Measurements from ENCODE around the gene GPALPP1.
"Not testable (repeated sequence)": the region's sequence is repeated elsewhere in the genome, so short reads cannot be mapped to it uniquely, and the experiment has no call there.

Gene GPALPP1

DNA sequence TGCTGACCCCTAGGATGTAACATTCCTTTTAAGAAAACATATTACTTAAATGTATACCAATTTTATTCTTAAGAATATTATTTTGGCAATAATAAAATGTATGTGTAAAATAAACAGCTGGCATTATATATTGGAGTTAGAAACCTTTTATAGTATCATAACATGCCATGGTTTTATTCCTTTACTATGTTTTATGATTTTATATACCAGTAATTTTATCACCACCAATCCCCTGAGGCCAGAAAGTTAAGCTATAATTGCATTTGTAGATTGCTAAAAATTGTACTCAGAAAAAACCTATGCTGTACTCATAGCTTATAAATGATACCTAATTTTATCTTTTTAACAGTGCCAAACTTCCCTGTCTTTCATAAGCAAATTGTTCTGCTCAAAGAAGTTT lies 17.9 kb downstream of the GPALPP1 start:
- no peak for DNase-seq

DNA sequence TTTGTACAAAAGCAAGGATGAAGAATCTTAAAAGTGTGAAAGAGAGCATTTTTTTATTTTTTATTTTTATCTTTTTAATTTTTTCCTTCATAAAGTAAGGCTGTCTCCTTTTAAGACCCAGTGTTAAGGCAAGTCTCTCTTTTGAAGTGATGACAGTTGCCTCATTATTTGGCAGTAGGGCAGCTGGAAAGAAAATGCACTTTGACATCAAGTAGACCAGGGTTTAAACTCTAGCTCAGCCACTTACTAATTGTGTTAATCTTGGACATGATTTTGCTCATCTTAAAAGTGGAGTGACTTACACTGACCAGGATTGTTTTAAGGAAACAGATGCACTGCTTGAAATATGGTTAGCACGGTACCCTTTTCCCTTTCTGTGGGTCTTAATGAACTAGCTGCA lies 18.5 kb downstream of the GPALPP1 start:
- no peak for DNase-seq

DNA sequence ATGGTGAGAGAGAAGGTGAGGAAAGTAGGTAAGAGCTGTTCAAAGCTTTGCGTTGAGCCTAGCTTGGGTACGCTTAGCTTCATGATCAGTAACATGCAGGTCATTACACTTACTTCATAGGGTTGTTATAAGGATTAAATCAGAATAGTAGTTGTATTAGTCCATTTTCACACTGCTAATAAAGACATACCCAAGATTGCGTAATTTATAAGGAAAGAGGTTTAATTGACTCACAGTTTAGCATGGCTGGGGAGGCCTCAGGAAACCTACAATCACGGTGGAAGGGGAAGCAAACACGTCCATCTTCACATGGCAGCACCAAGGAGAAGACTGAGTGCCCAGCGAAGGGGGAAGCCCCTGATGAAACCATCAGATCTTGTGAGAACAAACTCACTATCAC lies 21.9 kb downstream of the GPALPP1 start:
- DNase-seq = no peak

DNA sequence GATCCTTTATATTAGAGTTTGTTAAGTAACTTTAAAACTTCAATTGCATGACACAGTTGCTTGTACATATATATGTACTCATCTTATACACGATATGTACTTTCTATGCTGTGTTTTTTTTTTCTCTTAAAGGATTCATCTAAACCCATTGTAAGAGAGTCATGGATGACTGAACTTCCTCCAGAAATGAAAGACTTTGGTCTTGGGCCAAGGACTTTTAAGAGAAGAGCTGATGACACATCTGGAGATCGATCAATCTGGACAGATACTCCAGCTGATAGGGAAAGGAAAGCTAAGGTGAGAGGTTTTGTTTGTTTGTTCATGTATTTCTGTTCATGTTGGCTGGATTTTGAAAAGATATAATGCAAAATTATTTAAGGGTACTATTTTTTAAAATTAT lies 26.0 kb downstream of the GPALPP1 start:
- no peak for DNase-seq

DNA sequence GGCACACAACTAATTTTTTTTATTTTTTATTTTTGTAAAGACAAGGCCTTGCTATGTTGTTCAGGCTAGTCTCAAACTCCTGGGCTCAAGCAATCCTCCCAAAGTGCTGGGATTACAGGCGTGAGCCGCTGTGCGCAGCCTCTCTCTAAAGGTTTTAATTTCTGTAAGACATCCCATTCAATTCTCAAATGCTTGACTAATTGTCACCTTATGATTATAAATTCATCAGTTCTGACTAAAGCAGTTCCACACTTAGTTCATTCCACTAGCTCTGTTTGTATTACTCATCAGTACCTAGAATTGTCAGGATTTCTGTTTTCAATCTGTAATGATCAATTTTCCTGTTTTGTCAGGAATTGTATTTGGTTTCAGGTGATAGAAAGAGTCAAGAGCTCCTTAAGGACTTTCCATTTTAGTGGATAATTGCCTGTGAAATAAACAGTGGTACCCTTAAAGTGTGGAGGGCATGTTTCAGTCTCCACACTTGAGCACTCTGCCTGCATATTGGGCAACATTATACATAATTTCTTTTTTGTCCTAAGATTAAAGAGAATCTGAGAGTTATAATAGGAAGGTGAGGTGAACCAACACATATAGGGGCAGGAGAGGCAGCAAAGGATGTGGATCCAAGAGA lies 27.6 kb downstream of the GPALPP1 start:
- DNase-seq = no peak

DNA sequence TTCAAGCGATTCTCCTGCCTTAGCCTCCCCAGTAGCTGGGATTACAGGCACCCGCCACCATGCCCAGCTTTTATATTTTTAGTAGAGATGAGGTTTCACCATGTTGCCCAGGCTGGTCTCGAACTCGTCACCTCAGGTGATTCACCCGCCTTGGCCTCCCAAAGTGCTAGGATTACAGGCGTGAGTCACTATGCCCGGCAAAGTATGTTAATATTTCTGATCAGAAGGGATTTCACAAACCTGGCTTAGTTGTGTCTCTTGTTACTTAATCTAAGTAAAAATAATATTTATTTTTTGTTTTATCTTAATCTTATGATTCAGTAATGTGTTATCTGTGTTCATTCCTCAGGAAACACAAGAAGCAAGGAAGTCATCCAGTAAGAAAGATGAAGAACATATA lies 30.6 kb downstream of the GPALPP1 start:
- DNase-seq = not testable (repeated sequence)

DNA sequence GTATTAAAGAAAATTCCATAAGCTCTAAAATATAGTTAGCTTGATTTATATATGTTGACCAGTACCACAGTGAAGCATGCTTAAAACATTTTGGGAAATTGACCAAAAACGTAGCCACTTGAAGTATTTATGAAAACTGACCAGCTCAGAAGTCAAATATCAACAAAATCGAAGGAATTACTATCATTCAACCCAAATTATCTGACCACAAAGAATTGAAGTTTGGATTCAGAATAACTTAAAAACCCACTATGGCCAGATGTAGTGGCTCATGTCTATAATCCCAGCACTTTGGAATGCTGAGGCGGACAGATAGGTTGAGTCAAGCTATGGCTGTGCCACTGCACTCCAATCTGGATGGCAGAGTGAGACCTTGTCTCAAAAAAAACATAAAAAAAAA lies 31.9 kb downstream of the GPALPP1 start:
- no peak for DNase-seq

DNA sequence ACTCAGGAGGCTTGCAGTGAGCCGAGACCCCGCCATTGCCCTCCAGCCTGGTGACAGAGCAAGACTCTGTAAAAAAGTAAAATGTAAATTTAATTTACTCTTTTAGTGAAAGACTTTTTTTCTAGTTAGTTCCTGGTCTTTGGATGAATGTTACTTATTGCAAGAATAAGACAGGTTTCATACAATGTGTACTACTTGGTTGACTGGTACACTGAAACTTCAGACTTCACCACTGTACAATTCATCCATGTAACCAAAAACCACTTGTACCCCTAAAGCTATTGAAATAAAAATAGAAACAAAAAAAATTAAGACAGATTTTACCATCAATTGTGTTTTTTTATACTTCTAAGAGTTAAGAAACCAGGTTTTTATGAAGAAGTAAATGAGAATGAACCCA lies 35.5 kb downstream of the GPALPP1 start:
- DNase-seq = no peak

DNA sequence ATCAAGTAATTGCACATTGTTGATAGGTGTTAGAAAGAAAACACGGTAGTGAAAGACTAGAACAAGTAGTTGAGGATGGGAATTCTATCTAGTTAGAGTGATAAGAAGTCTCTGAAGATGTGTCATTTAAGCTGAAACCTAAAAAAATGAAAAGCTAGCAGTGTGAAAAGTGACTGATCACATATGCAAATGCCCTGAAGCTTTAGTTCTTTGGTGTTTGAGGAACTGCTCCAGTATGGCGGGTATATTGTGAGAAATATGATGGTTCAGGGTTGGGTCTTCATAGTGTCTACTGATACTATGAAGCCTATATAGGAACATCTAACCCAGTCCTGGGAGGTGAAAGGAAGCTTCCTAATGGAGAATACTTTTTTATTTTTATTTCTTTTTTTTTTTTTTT lies 45.0 kb downstream of the GPALPP1 start:
- DNase-seq = no peak

DNA sequence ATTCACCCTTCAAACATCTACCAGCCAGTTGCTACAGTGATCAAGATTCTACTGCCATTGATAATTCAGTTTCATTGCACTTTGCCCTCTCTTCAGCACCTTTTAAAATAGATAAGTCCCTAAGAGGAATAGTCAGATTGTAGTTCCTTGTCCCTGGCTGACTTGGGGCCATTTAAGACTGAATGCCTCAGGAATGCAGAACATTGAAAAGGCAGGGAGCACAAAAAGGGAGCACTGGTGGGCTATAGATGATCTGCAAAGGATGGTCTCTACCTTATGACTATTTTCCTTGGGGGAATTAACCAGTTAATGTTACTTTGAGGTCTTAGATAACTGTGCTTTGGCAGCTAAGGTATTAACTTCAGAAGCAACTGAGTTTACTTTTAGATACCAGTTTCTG lies 46.9 kb downstream of the GPALPP1 start:
- DNase-seq = no peak

DNA sequence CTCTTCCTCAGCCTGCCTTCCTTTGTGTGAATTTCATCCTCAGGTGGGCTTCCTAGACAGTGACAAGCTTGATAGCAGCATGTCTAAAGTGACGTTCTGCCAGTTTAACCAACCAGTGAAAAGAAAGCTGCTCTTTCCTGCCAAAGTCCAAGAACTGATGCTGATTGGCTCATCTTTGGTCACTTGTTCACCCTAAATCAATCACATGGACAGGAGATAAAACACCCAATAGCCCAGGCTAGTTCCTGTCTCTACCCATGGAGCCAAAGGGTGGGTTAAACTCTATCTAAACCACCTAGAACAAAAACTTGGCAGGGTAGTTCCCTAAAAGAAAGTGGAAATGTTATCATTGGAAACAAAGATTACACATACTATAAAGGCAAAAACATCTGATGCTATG lies 50.8 kb downstream of the GPALPP1 start:
- DNase-seq = no peak

DNA sequence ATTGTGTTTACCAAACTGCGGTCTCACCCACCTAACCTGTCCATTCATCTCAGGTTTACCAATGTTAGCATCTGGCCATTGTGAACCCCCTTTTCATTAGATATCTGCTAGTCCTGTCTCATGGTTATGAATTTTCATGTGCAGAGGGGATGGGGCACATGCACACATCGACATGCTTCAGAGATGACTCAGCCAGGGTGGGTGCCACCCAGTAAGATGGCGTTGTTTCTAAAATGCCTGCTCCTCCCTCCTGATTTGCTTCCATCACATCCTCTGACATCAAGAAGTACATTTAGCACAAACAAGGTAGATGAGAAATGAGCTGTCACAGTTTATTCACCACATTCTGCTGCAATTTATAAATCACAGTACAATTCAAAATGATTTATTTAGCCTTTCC lies 51.3 kb downstream of the GPALPP1 start:
- DNase-seq = no peak

DNA sequence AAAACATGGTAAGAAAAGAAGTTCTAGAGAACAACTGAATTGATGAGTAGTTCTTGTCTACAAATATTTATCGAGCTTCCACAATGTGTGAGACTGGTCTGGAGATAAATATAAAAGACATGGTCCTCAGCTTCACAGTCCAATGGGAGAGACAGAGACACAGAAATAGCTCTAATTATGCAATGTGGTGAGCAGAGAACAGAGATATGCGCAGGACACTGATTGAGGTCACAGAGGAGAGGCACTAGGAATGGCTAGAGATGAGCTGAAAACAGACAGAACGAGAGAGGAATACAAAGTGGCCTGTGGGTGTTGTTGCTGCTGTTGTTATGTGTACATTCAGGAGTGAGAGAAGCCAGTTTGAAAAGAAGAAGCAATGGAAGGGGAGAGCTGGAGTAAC lies 53.2 kb downstream of the GPALPP1 start:
- no peak for DNase-seq

DNA sequence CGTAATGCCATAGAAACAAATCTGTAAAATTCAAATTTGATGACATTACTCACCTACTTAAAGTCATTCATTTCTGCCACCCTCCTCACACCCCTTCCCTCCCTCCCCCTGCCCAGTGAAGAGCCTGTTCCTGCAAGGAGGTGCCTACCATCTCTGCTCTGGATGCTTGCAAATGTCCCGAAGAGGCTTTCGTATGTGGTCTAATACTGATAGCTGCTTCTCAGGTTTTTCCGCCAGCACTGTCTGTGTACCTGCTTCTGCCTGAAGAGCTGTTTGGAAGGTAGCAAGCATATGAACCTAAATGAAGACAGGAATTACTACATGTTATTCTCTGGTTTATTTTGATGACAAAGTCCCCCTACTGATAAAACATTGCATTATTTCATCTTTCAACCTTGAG lies 57.1 kb downstream of the GPALPP1 start:
- no peak for DNase-seq

DNA sequence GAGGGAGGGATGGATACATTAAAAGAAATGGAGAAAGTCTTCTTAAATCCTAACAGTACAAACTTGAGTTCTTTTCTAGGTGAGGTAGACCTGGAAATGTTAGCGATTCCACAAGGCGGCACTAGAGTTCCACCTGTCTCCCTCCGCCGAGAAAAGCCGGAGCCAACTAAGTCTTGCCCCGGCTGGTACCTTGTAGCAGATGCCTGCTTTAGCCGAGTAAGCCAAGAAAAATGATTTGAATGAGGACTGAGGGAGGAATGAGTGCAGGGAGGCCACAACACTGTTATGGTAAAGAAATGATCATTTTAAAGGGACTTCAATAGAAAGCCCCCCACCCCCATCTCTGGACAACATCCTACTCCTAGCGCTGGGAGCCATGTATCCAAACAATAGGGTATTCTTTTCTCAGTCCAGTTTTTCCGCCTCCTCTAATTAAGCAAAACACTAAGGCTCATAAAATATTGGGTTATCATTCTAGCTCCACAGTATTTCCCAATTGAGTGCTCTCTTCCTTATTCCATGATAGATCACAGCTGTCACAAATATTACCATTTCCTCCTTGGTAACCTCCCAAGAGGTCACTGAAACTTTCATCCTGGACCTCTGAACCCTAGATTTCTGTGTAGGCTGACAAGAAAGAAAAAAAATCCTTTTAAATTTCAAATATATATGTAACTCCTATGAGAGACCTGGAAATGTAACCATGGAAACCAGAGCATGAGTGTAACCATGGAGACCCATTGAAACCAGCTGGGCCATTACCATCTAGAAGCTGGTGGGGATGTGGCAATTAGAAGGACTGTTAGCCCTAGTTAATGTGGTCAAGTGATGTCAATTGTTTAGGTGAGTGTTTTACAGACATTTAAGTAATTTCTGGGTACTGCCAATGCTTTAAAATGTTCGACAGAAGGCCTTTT lies 58.3 kb downstream of the GPALPP1 start:
- DNase-seq = peak; percentile 17

DNA sequence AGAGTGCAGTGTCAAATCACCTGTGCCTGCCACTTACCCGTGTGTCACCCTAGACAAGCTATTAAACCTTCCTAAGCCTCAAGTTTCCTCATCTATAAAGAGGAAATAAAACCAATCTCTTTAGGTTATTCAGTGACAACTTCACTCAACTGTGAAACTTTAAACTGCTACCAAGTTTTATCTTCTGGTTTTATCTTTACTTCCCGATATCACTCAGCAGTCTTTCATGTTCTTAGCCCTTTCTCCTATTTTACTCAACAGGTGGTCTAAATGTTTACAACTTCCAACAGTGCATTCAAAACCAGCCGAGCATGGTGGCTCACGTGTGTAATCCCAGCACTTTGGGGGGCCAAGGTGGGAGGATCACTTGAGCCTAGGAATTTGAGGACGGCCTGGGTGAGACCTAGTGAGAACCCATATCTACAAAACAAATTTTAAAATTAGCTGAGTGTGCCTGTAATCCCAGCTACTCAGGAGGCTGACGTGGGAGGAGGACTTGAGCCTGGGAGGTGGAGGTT lies 59.6 kb downstream of the GPALPP1 start:
- no peak for DNase-seq

DNA sequence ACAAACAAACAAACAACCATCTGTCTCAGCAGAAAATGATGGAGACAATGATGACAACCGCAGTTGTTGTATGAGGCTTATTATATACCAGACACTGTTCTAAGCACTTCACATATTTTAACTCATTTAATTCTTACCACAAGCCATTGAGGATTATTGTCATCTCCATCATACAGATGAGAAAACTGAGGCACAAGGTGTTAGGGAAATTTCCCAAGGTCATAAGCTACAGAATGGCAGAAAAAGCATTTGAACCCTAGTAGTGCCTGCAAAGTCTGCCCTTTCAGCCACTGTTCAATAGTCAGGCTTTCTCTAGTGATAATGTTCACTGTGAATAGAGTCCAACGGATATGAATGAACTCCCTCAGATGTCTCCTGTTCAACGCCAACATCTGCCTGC lies 60.1 kb downstream of the GPALPP1 start:
- no peak for DNase-seq

DNA sequence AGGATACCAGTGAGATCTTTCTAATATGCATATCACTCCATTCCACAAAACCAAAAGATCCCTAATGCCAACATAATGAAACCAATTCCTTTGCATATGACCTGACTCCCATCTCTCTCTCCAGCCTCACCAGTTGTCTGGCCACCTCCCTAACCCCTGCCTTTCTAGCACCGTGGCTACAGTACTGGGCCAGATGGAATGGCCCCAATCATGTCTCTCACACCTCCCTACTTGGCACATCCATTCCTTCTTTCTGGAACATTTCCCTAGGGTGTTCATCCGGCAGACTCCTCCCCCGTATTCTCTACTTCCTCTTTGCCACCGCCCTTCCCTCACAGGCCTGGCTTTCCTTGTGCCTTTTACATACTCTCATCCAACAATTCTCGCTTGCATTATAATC lies 62.0 kb downstream of the GPALPP1 start:
- no peak for DNase-seq

DNA sequence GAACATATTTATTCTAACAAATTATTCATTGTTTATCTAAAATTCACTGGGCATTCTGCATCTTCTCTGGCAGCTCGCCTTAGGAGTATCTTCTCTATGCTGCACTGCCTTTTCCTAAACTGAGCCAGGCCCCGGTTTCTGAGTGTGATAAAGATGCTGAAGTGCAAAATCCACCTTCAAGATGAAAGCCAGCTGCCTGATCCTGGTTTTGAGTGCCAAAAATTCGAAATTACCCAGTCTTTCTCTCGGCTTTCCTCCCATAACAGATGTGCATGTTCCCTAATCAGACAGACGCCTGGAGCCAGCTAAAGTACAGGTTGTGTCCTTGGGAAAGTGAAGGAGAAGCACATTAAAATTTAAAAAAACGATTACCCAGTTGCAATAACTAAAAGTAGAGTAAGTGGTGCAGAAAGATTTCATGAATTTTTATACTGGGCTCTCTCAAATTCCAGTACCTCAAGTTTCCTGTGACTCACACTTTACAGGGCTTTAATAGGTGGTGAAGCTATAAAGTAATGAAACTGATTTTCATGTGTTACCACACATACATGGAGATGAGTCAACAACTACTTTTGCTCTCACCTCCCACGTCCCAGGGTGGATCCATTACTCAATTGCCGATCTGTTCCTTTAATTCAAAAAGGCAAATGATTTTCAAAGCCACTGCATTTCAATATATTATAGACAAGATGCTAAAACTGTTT lies 66.0 kb downstream of the GPALPP1 start:
- DNase-seq = no peak

DNA sequence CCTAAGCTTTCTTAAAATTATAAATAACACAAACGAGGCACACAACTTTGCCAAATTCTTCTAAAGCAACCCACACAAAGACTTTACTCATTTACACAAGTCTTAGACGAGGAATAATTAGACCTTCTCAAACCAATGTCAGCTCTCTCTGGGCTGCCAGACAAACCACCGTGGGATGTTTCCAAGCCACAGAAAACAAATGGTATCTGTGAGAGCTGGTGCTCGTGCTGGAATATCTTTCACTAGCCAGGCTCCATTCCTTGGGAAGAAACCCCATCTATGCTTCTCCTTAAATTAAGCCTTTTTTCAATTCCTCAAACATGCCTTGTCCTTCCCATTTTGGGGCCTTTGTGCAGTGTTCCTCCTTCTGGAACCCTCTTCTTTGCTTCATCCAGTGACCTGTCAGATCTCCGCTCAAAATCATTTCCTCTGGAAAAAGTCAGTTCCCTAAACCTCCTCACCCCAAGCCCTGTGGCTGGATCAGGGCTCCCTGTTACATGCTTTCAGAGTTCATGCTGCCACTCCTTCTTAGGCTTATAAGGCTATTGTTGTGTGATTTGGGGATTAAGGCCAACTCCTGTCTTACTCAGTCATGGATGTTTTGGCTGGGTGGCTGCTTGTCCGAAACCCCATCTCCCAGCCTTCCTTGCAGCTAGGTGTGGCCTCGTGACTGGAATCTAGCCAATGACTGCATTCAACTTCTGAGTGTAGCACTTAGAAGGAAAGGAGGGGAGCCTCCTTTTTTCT lies 66.7 kb downstream of the GPALPP1 start:
- no peak for DNase-seq

DNA sequence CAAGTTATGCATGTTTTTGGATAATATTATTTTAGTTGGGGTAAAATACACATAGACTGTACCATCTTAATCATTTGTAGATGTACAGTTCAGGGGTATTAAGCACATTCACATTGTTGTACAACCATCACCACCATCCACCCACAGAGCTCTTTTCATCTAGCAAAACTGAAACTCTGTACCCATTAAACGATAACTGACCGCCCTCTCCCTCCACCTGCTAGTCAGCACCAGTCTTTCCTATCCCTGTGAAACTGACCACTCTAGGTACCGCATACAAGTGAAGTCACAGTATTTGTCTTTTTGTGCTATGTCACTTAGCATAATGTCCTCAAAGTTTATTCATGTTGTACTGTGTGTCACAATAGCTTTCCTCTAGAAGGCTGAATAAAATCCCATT lies 70.7 kb downstream of the GPALPP1 start:
- DNase-seq = no peak

DNA sequence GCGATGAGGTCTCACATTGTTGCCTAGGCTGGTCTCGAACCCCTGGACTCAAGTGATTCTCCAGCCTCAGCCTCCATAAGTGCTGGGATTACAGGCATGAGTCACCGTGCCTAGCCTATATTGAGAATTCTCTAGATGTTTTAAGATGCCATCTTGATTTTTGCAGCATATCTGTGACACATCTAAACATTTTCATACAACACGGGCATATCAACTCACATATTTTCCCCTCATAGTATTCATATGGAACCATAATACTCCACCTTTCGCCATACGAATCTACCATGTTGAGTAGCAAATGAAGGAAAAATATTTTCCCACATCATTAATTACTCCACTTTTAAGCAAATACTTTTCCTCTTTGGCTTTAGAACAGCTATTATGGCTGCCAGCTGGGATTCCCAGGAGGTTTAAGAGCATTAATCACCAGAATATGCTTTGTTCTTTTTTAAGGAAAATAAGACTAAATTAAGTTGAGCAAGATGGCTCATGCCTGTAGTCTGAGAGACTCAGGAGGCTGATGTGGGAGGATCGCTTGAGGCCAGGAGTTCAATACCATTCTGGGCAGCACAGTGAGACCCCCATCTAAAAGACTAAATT lies 74.0 kb downstream of the GPALPP1 start:
- no peak for DNase-seq

DNA sequence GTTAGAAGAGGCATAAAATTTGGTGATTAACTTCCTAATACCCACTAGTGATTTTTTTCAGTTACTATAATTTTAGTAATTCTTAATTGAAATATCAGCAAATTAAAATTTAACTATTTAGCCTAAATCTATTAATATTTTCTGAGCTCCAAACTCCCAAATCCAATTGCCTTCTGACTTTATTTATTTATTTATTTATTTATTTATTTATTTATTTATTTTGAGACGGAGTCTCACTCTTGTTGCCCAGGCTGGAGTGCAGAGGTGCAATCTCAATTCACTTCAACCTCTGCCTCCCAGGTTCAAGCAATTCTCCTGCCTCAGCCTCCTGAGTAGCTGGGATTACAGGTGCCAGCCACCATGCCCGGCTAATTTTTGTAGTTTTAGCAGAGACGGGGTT lies 74.6 kb downstream of the GPALPP1 start:
- DNase-seq = not testable (repeated sequence)
